Measurements from ENCODE around the gene DNAI1.

Gene DNAI1

DNA sequence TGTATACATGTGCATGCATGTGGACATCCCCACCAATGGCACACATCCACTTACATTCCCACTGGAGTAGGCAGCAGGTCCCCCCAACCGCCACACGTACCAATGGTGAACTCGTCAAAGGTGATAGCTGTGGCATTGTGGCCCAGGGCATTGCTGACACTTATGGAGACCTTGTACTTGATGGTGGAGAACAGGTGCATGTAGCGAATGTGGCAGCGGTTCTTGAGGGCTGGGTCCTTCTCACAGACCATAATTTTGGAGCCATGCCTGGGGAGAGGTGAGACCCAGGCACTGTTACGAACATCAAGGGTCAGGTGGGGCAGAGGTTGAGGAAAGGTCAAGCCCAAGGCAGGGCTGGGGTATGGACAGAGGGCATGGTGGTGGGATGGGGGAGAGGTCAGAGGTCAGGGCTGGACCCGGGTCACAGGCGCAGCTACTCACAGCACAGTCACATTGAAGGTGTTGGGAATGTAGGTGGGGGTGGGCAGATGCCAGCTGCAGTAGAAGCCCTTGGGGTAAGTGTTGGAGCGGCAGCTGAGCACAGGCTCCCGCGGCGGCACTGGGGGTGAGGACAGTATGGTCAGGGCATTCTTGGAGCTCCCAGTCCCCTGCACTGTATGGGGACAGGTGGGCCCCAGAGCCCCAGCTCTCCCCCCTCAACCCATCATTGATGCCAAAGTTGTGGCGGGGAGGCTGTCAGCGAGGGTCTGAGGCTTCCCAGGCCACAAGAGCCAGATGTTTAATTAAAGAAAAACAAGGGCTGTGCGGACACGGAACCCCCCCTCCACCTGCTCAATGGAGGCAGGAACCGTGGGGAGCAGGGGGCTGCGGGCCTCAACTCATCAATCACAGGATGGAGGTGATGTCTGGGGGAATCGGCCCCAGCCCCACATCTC lies 99.1 kb downstream of the DNAI1 start:
- DNase-seq (ENCODE audit: low read depth in 3 of 3, low spot score in 1 of 3), result no peak

DNA sequence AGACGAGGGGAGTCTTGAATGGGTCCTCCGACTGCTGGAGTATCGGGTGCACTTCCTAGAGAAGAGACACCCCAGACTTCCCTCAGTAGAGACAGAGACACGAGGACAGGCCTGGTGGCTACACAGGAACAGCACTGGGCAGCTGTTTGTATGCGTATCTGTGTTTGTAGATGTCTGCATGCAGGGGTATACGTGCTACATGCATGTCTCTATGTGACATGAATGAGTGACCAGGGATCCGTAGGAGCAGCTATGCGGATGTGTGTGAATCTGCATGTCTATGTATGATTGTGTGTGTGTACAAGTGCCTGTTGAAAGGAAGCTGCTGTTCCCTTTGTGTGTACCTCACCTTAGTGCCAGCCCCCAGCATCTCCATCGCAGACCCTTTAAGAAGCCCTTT lies 99.8 kb downstream of the DNAI1 start:
- no peak for DNase-seq (ENCODE audit: low read depth in 3 of 3, low spot score in 1 of 3)

DNA sequence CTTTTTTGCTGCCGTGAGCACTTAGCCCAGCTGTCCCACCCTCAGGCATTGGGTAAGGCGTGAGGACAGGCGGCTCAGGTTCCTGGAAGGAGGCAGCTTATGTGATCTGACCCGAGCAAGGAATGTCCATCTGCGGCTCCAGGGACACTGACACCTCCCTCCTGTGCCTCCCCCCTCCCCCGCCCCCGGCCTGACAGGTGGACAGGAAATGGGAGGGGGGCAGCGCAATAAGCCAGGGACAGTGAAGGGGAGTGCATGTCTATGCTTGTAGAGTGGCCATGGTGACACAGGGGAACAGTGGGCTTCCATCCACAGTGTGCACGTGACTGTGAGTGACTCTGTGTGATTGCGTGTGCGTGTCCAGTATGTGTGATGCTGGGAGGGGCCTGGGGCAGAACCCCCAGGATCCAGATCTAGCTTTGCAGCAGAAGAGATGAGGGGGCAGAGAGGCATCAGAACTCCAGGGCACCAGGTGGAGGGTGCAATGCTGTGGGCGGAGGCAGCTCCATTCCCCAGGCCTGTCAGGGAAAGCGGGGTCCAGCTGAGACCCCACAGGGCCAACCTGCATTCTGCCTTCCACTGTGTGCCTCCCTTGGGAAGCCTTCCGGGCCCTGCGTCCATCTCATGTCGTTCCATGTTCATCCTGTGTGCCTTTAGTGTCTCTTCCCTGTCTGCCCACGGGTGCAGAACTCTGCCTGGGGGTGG lies 100.5 kb downstream of the DNAI1 start:
- DNase-seq (ENCODE audit: low read depth in 3 of 3, low spot score in 1 of 3), result no peak

DNA sequence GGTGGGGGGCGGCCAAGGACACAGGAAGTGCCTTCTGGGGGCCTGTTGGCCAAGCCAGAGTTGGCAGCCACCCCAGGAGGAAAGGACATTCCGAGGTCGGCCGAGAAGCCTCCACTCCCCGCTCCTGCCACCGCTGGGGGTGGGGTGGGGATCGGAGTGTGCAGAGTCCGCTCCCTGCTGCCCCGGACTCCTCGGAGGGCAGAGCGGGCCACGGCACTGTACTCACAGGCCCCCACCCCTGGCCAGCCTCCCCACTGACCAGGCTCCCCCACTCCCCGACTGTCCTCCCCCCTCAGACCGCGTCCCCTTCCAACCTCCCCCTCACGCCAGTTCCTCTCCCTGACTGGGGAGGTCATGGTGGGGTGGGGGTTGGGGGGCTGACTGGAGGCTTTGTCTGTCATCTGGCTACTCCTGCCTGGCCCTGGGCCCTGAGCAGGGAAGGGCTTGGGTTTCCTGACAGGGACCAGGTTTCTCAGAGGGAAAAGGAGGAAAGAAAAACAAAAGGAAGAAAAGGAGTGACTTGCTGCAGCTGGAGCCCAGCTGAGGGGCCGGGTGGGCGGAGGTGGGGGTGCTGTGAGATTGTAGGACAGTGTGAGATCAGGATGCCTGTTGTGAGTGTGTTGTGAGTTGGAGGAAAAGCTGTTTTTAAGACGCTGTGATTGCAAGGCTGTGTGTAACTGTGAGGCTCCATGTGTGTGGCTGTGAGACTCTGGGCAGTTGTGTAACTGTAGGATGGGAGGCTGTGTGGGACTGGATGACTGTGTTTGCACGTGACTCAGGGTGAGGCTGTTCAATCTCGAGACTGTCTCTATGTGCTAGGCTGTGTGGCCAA lies 101.2 kb downstream of the DNAI1 start:
- no peak for DNase-seq (ENCODE audit: low read depth in 3 of 3, low spot score in 1 of 3)

DNA sequence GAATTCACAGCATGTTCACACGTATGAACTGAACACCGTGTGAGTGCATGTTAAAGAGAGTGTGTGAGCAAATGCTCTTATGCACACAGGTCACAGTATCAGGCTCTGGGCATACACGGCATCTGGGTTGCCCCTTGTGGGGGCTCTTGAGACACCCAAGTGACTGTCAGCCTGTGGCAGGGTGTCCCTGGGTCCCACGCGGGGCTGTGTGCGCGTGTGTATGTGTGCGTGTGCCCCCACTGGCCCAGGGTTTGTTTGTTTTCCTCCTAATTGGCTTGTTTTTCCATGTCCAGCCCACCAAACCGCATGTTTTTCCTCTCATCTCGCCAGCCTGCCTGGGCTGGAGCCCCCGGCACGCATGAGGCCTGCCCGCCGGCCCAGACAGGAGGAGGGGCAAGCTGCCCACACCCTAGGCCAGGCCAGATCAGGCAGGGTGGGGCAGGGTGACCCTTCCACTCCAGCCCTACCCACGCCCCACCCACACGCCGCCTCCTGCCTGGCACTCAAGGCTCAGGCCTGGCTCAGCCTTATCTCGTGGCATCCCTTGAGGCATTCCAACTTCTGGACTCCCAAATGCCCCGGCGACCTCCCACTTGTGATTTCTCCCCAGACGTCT lies 102.1 kb downstream of the DNAI1 start:
- DNase-seq (ENCODE audit: low read depth in 3 of 3, low spot score in 1 of 3), result no peak

DNA sequence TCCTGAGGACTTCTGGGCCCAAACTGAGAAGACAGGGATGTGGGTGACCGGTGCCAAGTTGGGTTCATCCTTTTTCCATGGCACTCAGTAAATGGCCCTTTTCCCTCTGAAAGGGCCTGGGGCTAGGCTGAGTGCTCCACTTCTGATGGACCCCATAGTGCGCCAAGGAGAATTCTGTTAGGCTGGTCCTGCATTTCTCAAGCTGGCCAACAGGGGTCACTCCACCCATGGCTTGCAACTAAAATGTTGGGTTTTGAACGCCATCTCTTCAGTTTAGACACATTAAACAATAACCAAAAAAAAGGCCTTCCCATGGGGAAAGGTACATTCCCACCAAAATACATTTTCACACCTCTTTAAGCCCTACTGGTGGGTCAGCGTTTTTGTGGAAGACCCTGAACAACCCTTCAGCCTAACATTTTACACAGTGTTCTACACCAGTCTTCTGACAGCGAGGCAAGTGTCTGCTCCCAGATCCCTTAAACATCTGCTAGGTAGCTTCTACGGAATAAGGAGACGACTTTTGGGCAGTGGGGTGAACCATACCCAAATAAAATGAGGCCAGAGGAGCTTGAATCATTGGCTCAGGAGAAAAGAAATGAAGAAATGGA lies 103.6 kb downstream of the DNAI1 start:
- DNase-seq (ENCODE audit: low read depth in 3 of 3, low spot score in 1 of 3), result no peak

DNA sequence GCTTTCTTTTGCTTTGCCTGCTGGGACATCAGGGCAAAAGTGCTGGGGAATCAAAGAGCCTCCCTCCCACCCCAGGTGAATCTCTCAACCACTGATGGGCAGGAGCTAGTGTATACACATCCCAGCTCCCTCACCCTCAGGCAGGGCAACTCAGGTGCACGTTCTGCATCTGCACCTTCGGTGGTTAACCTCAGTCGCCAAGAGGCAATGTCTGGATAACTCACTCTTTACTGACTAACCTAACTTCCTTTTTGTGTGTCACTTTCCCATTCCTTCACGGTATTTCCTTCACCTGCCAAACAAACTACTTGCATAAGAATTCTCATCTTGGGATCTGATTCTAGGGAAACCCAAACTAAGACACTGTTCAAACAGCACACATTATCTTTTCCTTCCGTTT lies 104.7 kb downstream of the DNAI1 start:
- no peak for DNase-seq (ENCODE audit: low read depth in 3 of 3, low spot score in 1 of 3)

DNA sequence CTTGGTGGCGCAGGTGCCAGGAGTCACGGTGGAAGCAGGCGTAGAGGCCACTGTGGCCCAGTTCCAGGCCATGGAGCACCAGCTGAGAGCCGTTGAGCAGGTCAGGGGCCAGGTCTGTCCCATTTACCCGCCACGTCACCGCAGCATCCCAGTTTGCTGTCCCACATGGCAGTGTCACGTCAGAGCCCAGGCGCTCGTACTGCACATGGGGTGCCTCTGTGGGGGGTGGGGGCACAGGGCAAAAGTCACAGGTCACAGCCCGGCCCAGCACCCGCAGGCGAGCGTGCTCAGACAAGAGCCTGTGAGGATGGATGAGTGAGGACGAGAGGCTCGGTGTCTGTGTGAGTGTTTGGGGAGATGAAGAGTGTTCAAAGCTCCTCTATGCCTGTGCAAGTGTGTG lies 106.0 kb downstream of the DNAI1 start:
- DNase-seq (ENCODE audit: low read depth in 3 of 3, low spot score in 1 of 3), result no peak

DNA sequence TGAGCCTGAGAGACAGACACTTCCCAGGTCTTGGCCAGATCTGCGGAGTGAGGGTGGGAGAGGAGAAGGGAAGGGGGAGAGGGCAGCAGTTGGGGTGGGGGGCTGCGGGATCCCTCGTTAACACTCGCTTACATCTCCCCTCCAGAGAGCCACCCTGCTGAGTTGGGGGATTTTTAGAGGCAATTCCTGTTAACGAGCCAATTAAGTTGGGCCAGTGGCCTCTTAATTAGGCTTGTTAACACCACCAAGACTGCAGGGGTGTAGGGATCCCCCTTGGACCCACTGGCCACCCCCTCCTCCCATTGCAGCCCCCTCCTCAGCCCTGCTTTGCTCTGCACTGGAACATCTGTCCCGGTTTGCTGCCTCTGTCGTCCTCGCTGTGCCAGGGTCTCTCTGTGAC lies 107.3 kb downstream of the DNAI1 start:
- no peak for DNase-seq (ENCODE audit: low read depth in 3 of 3, low spot score in 1 of 3)

DNA sequence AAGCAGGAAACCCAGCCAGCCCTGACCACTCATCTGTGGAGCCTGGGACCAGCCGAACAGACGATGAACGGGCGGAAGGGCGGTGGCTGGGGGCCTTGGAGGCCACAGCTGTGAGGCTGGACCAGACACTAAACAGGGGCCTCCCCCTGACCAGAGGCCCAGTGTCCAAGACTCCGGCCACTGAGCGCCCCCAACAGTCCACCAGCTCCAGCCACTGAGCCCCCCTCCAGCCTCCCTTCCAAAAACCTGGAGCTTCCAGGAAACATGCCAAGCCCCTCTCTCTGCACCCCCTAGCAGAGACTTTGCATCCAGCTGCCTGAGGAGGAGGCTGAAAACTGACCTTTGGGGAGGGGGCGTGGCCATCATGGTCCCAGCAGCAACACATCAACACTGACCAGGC lies 107.7 kb downstream of the DNAI1 start:
- DNase-seq (ENCODE audit: low read depth in 3 of 3, low spot score in 1 of 3), result no peak

DNA sequence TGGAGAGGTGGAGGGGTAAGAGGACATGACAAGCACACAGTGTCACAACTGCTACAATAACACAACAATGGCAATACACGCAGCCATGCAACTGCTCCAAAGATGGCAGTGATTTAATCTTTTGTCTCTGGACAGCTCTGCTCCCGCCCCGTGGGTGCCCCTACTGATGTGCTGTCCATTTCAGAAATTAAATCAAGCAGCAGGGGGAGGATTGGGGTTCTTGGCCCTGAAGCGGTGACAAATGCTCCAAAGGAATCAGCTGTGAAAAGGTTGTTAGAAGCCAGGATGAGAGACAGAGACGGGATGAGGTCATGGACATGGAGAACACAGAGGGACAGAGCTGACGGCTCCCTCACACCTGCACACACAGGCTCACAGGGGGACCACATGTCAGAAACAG lies 108.4 kb downstream of the DNAI1 start:
- DNase-seq (ENCODE audit: low read depth in 3 of 3, low spot score in 1 of 3), result no peak

DNA sequence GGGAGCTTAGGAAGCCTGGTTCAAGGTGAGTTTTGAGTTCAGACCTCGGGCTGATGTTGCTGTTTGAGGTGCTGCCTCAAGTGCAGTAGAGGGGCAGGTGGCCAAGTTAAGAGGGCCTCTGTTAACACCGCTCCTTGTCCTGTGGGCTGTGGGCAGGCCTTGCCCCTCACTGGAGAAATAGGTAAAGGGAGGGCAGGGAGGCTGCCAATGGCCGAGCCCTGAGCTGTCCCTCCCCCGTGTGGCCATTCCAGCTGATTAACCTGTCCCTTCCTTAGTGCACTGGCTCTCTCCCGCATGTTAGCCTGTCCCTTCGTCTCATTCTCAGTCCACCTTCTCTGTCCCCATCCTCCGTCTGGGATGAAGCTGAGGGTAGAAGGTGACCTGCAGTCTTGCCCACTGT lies 109.5 kb downstream of the DNAI1 start:
- DNase-seq (ENCODE audit: low read depth in 3 of 3, low spot score in 1 of 3), result no peak

DNA sequence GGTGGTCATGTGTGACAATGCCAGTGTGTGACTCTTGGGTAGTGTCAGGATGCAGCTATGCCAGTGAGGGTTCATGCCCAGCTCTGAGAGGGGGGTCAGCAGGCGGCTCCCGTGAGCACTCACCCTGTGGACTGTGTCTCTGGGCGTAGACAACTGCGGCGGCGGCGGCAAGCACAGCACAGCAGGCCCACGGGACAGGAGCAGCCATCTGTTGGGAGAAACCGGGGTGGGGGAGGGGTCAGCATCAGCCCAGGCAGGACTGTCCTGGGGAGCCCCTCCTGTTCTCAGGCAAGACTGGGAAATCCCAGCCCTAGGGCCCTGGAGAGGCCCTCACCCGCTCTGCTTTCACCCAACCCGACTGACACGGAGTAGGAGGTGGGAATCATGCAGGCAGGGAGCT lies 110.2 kb downstream of the DNAI1 start:
- no peak for DNase-seq (ENCODE audit: low read depth in 3 of 3, low spot score in 1 of 3)

DNA sequence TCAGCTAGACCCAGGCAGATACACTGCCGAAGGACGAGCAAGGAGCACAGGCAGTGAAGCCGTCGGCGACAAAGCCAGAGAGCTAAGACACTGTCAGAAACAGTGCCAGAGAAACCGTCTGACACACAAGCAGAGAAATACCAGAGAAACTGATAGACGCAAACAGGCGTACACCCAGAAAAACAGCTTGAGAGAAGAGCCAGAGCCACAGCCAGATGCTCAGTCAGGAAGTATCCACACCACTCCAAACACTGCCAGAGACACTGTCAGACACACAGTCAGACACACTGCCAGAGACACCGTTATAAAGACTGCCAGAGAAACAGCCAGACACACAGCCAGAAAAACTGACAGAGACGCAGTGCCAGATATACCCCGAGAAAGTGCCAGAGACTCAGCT lies 111.8 kb downstream of the DNAI1 start:
- no peak for DNase-seq (ENCODE audit: low read depth in 3 of 3, low spot score in 1 of 3)
